Stimulated activated CD4-positive, alpha-beta T cell treated with anti-CD3 and anti-CD28 coated beads, Interleukin-2, amount 100 ng/mL, for 48 hours (primary cell): ENCODE measurements around the gene ATF4.
A peak's percentile ranks its signal among the peaks of the same experiment; 100 is the strongest.

Source experiments
- DNase-seq, 2 donors: peaks; one replicate each; pipeline ENCODE4 v3.0.0-alpha.2; 2020

ATF4 gene

GRCh38 chr22:39520226-39521105, at the start of gene ATF4:
Gene ATF4, plus strand, starts transcription at chr22:39520562. Its CDS starts 884 bp downstream, at chr22:39521446.
- peak; percentile 85 to 93 for DNase-seq

- DNase-seq: no peak
These were observed 48.8 kb upstream of the ATF4 start for GRCh38 chr22:39471381-39472141.

- DNase-seq: no peak
These were observed 47.5 kb upstream of the ATF4 start for GRCh38 chr22:39472570-39473556.

- DNase-seq: no peak
These were observed 46.5 kb upstream of the ATF4 start for GRCh38 chr22:39473851-39474250.

GRCh38 chr22:39474351-39475111, 45.8 kb upstream of the ATF4 start:
- no peak for DNase-seq

- DNase-seq: no peak
These were observed 45.0 kb upstream of the ATF4 start for GRCh38 chr22:39475337-39475736.

- no peak for DNase-seq
These were observed 44.5 kb upstream of the ATF4 start for GRCh38 chr22:39475902-39476301.

- DNase-seq: no peak
These were observed 43.7 kb upstream of the ATF4 start for GRCh38 chr22:39476664-39477063.

- no peak for DNase-seq
These were observed 42.8 kb upstream of the ATF4 start for GRCh38 chr22:39477542-39477941.

GRCh38 chr22:39478441-39478850, 41.9 kb upstream of the ATF4 start:
- DNase-seq: peak in 1 of 2 donors; percentile 35

- DNase-seq: no peak
These were observed 41.1 kb upstream of the ATF4 start for GRCh38 chr22:39479254-39479653.

GRCh38 chr22:39480557-39480956, 39.8 kb upstream of the ATF4 start:
- DNase-seq: no peak

- no peak for DNase-seq
These were observed 39.3 kb upstream of the ATF4 start for GRCh38 chr22:39481054-39481453.

GRCh38 chr22:39481595-39481994, 38.8 kb upstream of the ATF4 start:
- DNase-seq: no peak

GRCh38 chr22:39482768-39483167, 37.6 kb upstream of the ATF4 start:
- DNase-seq: no peak

- DNase-seq: no peak
These were observed 33.2 kb upstream of the ATF4 start for GRCh38 chr22:39486951-39487825.

GRCh38 chr22:39487826-39488520, 32.4 kb upstream of the ATF4 start:
- DNase-seq: no peak

- no peak for DNase-seq
These were observed 31.7 kb upstream of the ATF4 start for GRCh38 chr22:39488563-39489083.

GRCh38 chr22:39489094-39490068, 31.0 kb upstream of the ATF4 start:
- DNase-seq: no peak
